ENCODE measurements around the gene TIMM10.

DNA sequence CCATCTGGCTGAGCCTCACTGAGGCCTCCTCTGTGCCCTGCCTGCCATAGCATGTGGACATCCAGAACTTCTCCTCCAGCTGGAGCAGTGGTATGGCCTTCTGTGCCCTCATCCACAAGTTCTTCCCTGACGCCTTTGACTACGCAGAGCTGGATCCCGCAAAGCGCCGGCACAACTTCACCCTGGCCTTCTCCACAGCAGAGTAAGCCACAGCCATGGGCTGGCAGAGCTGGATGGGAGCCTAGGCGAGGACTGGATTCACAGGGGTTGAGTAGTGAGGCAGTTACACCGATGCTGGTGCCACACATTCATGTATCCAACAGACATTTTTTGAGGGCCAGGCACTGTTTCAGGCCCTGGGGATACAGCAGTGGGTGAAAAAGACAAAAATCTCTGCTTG lies 15.9 kb upstream of the TIMM10 start:
- TF ChIP-seq, protein P1, sequence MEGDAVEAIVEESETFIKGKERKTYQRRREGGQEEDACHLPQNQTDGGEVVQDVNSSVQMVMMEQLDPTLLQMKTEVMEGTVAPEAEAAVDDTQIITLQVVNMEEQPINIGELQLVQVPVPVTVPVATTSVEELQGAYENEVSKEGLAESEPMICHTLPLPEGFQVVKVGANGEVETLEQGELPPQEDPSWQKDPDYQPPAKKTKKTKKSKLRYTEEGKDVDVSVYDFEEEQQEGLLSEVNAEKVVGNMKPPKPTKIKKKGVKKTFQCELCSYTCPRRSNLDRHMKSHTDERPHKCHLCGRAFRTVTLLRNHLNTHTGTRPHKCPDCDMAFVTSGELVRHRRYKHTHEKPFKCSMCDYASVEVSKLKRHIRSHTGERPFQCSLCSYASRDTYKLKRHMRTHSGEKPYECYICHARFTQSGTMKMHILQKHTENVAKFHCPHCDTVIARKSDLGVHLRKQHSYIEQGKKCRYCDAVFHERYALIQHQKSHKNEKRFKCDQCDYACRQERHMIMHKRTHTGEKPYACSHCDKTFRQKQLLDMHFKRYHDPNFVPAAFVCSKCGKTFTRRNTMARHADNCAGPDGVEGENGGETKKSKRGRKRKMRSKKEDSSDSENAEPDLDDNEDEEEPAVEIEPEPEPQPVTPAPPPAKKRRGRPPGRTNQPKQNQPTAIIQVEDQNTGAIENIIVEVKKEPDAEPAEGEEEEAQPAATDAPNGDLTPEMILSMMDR (IDR thresholded peaks at IDR 0.05 in 4 of 5, conservative IDR thresholded peaks at IDR 0.05 in 1 of 5): no peak
- TF ChIP-seq POLR2A (IDR thresholded peaks at IDR 0.05): no peak

Measured in gastrocnemius medialis (tissue), 4 donors.